T-helper 1 cell treated with Interleukin-12 subunit alpha and Interleukin-12 subunit beta and Interleukin-4 antibody, amounts not matched to agents 30 μg/mL and 1 μg/mL, for 36 hours (primary cell): ENCODE data around the gene LNPEP.
"Not testable (repeated sequence)": the region's sequence is repeated elsewhere in the genome, so short reads cannot be mapped to it uniquely, and the experiment has no call there.

ENCODE experiments used
- H3K27ac Mint-ChIP-seq: one replicate; pipeline ENCODE4 v1.8.0; 2021; ENCODE audit warnings: mild to moderate bottlenecking, mixed read lengths
- H3K27me3 Mint-ChIP-seq: one replicate; pipeline ENCODE4 v1.8.0; 2021; ENCODE audit warnings: low read depth, mixed read lengths
- H3K36me3 Mint-ChIP-seq: one replicate; pipeline ENCODE4 v1.8.0; 2021; ENCODE audit warnings: low read depth, mixed read lengths
- H3K4me1 Mint-ChIP-seq: one replicate; pipeline ENCODE4 v1.8.0; 2021; ENCODE audit warnings: low read depth, mixed read lengths
- H3K4me3 Mint-ChIP-seq: one replicate; pipeline ENCODE4 v1.8.0; 2021; ENCODE audit warnings: mild to moderate bottlenecking, moderate library complexity, mixed read lengths
- H3K9me3 Mint-ChIP-seq: one replicate; pipeline ENCODE4 v1.8.0; 2021; ENCODE audit warnings: mixed read lengths

Gene LNPEP

GRCh38 chr5:96919754-96920197 is 16.1 kb upstream of the LNPEP start:
- no peaks in the 10 kb centered on the region for H3K9me3 Mint-ChIP-seq
- H3K27me3 Mint-ChIP-seq: no peaks in the 10 kb centered on the region
- peaks cover 58% of the 10 kb centered on the region for H3K36me3 Mint-ChIP-seq
- H3K27ac Mint-ChIP-seq: no peak overlapping the region
- no peak overlapping the region for H3K4me3 Mint-ChIP-seq
- peaks cover 28% of the 10 kb centered on the region for H3K4me1 Mint-ChIP-seq

- Mint-ChIP-seq H3K4me3 (no peak overlapping the region), H3K9me3 (no peaks in the 10 kb centered on the region), H3K27me3 (no peaks in the 10 kb centered on the region), H3K36me3 (peaks cover 63% of the 10 kb centered on the region), H3K27ac (no peak overlapping the region), H3K4me1 (peaks cover 32% of the 10 kb centered on the region)
Measured at GRCh38 chr5:96920744-96921355, 15.0 kb upstream of the LNPEP start.

- Mint-ChIP-seq H3K27me3 (no peaks in the 10 kb centered on the region), H3K4me1 (peaks cover 32% of the 10 kb centered on the region), H3K4me3 (no peak overlapping the region), H3K36me3 (peaks cover 54% of the 10 kb centered on the region), H3K9me3 (no peaks in the 10 kb centered on the region), H3K27ac (no peak overlapping the region)
Measured at GRCh38 chr5:96922499-96923244, 13.2 kb upstream of the LNPEP start.

GRCh38 chr5:96924016-96924443 is 11.8 kb upstream of the LNPEP start:
- no peak overlapping the region for H3K4me3 Mint-ChIP-seq
- no peaks in the 10 kb centered on the region for H3K9me3 Mint-ChIP-seq
- H3K27me3 Mint-ChIP-seq: no peaks in the 10 kb centered on the region
- H3K4me1 Mint-ChIP-seq: peaks cover 31% of the 10 kb centered on the region
- H3K36me3 Mint-ChIP-seq: peaks cover 52% of the 10 kb centered on the region
- peak overlapping the region; percentile 67 for H3K27ac Mint-ChIP-seq

DNA sequence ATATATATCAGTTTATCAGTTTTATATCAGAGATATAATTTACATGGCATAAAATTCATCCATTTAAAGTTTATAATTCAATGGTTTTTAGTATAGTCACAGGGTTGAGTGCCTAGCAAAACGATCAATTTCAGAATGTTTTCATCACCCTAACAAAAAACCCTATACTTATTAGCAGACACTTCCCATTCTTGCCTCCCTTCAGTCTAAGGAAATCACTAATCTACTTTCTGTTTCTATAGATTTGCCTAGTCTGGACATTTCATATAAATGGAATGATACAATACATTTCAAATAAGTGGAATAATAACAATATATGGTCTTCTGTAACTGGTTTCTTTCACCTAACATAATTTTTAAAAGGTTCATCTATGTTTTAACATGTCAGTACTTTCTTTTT is 9.6 kb upstream of the LNPEP start:
- Mint-ChIP-seq H3K27me3 (no peaks in the 10 kb centered on the region), H3K9me3 (no peaks in the 10 kb centered on the region), H3K4me3 (no peak overlapping the region), H3K36me3 (peaks cover 43% of the 10 kb centered on the region), H3K27ac (no peak overlapping the region), H3K4me1 (peaks cover 39% of the 10 kb centered on the region)

DNA sequence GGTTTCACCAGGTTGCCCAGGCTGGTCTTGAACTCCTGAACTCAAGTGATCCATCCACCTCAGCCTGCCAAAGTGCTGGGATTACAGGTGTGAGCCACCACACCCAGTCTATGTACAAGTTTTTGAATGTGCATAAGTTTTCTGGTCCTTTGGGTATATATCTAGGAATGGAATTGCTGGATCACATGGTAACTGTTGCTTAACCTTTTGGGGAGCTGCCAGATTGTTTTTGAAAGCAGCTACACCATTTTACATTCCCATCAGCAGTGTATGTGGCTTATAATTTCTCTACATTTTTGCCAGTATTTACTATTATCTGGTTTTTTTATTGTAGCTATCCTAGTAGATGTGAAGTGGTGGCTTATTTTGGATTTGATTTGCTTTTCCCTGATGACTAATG is 8.9 kb upstream of the LNPEP start:
- H3K9me3 Mint-ChIP-seq: no peaks in the 10 kb centered on the region
- H3K27ac Mint-ChIP-seq: no peak overlapping the region
- H3K27me3 Mint-ChIP-seq: no peaks in the 10 kb centered on the region
- H3K4me1 Mint-ChIP-seq: peaks cover 42% of the 10 kb centered on the region
- peaks cover 40% of the 10 kb centered on the region for H3K36me3 Mint-ChIP-seq
- H3K4me3 Mint-ChIP-seq: no peak overlapping the region

DNA sequence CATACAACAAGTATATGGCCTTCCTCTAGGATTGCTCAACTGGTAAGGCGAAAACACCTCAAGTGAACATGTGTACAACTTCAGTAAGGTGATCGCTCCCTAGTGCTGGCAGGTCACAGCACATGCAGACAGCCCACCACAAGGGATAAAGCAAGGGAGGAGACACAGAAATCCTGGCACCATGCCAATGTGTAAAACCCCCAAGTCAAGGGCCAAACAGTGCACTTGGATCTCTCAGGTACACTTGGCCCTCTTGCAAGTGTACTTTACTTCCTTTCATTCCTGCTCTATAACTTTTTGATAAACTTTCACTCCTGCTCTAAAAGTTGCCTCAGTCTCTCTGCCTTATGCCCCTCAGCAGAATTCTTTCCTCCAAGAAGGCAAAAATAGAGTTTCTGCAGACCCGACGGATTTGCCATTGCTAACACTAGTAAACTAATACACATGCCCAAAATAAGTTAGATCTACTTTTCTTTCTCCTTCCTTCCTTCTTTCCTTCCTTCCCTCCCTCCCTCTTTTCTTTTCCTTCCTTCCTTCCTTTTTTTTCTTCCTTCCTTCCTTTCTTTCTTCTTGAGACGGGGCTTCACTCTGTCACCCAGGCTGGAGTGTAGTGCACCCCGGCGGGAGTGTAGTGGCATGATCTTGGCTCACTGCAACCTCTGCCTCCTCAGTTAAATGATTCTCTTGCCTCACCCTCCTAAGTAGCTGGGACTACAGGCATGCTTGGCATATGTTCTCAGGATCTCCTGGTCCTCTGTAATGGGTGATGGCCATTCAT is 6.8 kb upstream of the LNPEP start:
- Mint-ChIP-seq H3K27me3 (no peaks in the 10 kb centered on the region), H3K4me3 (no peak overlapping the region), H3K27ac (peak overlapping the region; percentile 12)

GRCh38 chr5:96930058-96930457 is 5.8 kb upstream of the LNPEP start:
- peaks cover 43% of the 10 kb centered on the region for H3K4me1 Mint-ChIP-seq
- no peak overlapping the region for H3K4me3 Mint-ChIP-seq
- H3K27ac Mint-ChIP-seq: no peak overlapping the region
- H3K27me3 Mint-ChIP-seq: no peaks in the 10 kb centered on the region
- no peaks in the 10 kb centered on the region for H3K9me3 Mint-ChIP-seq
- H3K36me3 Mint-ChIP-seq: peaks cover 25% of the 10 kb centered on the region

More for the DNA sequence above, 6.8 kb upstream of the LNPEP start:
- Mint-ChIP-seq H3K9me3 (no peaks in the 10 kb centered on the region), H3K4me1 (peaks cover 43% of the 10 kb centered on the region), H3K36me3 (peaks cover 31% of the 10 kb centered on the region)

DNA sequence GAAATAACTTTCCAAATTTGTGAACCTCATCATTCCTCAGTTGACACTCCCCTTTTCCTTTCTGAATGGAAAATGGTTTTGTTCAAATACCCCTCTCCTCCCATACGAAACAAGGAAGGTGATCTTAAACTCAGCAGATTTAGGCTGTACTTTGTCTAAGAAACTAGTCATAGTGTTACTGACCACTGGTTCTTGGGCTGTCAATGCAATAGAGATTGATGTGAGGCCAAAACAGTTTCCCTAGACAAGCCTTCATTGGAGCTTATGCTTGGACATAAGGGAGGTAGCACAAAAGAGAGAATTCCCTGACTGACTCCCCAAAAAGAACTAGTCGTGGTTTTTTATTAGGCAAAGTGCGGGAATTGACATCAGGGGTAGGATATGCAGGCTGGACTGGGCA is 5.3 kb upstream of the LNPEP start:
- Mint-ChIP-seq H3K4me3 (no peak overlapping the region), H3K36me3 (peaks cover 19% of the 10 kb centered on the region), H3K27ac (no peak overlapping the region), H3K9me3 (no peaks in the 10 kb centered on the region), H3K27me3 (no peaks in the 10 kb centered on the region), H3K4me1 (peaks cover 40% of the 10 kb centered on the region)

- peaks cover 40% of the 10 kb centered on the region for H3K4me1 Mint-ChIP-seq
- not testable (repeated sequence) for H3K27me3 Mint-ChIP-seq, H3K9me3 Mint-ChIP-seq, H3K27ac Mint-ChIP-seq, H3K4me3 Mint-ChIP-seq
- H3K36me3 Mint-ChIP-seq: peaks cover 19% of the 10 kb centered on the region
Measured at GRCh38 chr5:96931037-96931436, 4.8 kb upstream of the LNPEP start.

DNA sequence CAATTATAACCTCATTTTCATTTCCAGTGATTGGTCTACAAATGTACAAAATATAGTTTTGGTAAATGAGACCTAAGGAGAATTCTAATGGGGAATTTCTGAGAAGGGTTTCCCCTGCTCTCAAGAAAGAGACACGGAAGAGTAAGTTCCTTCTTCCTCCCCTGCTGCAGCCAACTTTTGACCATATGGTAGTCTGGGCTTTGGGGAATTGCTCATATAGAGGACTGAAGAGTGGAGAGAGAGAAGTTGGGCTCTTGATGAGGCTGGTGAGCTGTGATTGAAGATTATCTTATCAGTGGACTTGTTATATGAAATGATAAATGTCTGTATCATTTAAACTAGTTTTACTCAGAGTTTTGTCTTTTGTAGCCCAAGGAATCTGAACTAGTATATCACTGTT is 4.3 kb upstream of the LNPEP start:
- H3K36me3 Mint-ChIP-seq: peaks cover 20% of the 10 kb centered on the region
- peak overlapping the region; percentile 91 for H3K4me3 Mint-ChIP-seq
- H3K27me3 Mint-ChIP-seq: no peaks in the 10 kb centered on the region
- H3K27ac Mint-ChIP-seq: peak overlapping the region; percentile 80
- no peaks in the 10 kb centered on the region for H3K9me3 Mint-ChIP-seq
- H3K4me1 Mint-ChIP-seq: peaks cover 40% of the 10 kb centered on the region

DNA sequence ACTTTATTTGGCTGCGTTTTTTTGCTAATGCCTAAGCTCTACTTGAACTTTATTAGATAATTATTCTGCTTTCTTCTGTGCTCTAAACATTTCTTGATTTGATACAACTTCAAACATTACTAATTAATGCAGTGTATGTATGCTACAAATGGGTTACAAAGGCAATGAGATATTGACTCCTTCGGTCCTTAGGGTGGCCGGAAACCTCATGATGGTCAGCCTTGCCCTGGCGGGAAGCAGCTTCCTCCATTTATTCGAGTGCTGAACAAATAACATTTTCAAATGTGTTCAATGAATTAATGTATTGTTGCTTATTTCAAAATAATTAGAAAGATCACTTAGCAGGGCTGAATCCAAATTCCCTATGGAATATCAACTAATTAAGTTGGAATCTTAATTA is 3.9 kb upstream of the LNPEP start:
- Mint-ChIP-seq H3K27me3 (no peaks in the 10 kb centered on the region), H3K27ac (peak overlapping the region; percentile 80), H3K4me1 (peaks cover 43% of the 10 kb centered on the region), H3K36me3 (peaks cover 21% of the 10 kb centered on the region), H3K4me3 (peak overlapping the region; percentile 91), H3K9me3 (no peaks in the 10 kb centered on the region)

GRCh38 chr5:96933764-96934707 is 1.8 kb upstream of the LNPEP start:
- Mint-ChIP-seq H3K36me3 (peaks cover 20% of the 10 kb centered on the region), H3K4me3 (peak overlapping the region; percentile 91), H3K9me3 (no peaks in the 10 kb centered on the region), H3K27me3 (no peaks in the 10 kb centered on the region), H3K27ac (peak overlapping the region; percentile 98), H3K4me1 (peaks cover 54% of the 10 kb centered on the region)
